Astrocyte of the spinal cord (primary cell): Measurements from ENCODE around the gene RGS9BP.

ENCODE experiments used
- DNase-seq: peaks from one replicate; pipeline ENCODE4 v3.0.0; 2011; ENCODE audit warnings: low read depth, low spot score
- H3K4me3 ChIP-seq: 2 replicates; pipeline ENCODE4 v1.5.1; 2011; ENCODE audit warnings: low read depth, mild to moderate bottlenecking, low read length, moderate library complexity
- in situ Hi-C: cut with HindIII; loops from 2 replicates; pipeline ENCODE4 v1.10.0; 2017; ENCODE audit warnings: low sequenced_read_pairs
- TF ChIP-seq, protein P1 (sequence below): IDR thresholded peaks from 2 replicates; pipeline ENCODE4 v1.5.1; 2012; ENCODE audit warnings: low read depth, mild to moderate bottlenecking, low read length, inconsistent platforms

Gene RGS9BP

DNA sequence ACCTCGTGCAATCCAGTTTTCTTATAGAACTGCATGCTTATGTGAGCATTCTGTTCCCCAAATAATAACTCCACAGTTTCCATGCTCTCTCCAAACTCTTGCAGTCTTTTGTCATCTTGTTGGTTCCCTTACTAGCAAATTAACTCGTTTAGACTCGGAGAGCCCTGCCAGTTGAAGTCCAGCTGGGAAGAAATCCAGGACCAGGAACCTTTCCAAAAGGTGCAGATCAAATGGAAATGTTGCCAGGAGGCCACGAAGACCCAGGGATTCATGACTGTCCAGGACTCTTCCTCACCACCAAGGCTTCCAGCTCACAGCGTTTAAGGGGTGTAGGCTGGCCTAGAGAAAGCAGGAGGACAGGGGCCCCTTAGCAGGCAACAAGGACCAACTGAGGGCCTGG, 41.8 kb downstream of the RGS9BP start:
- H3K4me3 ChIP-seq: no peak overlapping the region
- in situ Hi-C loops: no loop called here
- TF ChIP-seq, protein P1, sequence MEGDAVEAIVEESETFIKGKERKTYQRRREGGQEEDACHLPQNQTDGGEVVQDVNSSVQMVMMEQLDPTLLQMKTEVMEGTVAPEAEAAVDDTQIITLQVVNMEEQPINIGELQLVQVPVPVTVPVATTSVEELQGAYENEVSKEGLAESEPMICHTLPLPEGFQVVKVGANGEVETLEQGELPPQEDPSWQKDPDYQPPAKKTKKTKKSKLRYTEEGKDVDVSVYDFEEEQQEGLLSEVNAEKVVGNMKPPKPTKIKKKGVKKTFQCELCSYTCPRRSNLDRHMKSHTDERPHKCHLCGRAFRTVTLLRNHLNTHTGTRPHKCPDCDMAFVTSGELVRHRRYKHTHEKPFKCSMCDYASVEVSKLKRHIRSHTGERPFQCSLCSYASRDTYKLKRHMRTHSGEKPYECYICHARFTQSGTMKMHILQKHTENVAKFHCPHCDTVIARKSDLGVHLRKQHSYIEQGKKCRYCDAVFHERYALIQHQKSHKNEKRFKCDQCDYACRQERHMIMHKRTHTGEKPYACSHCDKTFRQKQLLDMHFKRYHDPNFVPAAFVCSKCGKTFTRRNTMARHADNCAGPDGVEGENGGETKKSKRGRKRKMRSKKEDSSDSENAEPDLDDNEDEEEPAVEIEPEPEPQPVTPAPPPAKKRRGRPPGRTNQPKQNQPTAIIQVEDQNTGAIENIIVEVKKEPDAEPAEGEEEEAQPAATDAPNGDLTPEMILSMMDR: no peak
- DNase-seq: no peak

DNA sequence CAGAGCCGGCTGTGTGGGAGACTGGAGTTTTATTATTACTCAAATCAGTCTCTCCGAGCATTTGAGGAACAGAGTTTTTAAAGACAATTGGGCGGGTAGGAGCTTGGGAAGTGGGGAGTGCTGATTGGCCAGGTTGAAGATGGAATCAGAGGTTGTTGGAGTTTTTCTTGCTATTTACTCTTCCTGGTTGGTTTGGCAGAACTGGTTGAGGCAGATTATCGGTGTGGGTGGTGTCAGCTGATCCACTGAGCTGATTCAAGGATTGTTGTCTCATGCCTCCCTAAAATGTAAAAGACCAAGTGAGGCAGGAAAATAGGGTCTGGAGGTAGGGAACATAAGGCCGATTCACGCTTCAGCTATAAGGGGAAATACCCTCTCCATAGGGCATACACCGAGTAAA, 42.6 kb downstream of the RGS9BP start:
- TF ChIP-seq, protein P1: no peak
- in situ Hi-C loops: no loop called here
- no peak for DNase-seq
- no peak overlapping the region for H3K4me3 ChIP-seq

DNA sequence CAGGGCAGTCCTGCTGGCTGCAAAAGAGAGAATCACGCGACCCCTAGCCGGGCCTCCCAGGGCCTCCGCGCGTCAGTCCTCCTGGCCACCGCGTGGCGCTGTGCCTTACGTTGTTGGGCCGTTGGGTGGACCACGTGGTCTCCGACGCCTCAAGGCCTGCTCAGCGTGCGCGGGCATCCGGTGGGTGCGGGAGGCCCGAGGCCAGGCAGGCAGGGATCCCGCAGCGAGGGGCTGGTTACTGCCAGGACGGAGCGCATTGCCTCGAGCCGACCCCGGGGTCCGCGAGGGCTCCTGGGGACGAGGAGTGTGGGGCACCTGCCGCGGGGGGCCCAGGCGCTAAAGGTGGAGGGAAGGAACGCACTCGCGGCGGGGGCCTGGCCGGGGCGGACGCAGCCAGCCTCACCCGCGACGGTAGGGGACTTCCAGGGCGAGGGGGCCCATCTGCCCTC, 44.0 kb downstream of the RGS9BP start, which contains the start of gene TDRD12:
Gene TDRD12 (plus strand): TSS at position 157 of the 449 bp plus-strand sequence. CDS start 306 bp downstream, outside the sequence.
- in situ Hi-C loops: no loop called here
- TF ChIP-seq, protein P1: no peak
- no peak for DNase-seq
- H3K4me3 ChIP-seq: no peak within 1 kb of the TSS

DNA sequence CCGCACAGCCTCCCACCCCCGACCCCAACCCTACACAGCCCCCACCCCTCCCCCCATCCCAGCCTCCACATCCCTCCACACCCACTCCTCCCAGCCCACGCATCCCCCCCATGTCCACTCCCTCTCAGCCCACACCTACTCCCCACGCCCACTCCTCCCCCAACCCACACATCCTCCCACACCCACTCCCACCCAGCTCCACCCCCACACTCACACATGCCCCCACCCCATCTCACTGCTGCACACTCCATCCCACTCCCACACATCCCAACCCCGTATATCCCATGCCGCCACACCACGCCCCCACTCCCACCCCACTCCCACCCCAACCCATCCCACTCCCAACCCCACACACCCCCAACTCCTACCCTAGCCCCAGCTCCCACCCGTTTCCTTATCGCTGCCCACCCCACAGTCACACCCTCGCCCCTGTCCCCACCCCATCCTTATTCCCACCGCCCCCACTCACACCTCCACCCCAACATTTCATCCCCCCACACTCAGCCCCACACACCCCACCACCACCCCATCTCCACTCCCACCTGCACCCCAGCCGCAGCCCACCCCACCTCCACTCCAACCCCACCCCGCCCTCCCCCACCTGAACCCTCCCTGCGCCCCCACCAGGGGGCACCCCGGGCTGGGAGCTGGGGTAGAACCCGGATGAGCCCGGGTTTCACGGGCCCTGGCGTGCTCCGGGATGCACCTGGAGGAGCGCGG, 44.7 kb downstream of the RGS9BP start:
- in situ Hi-C loops: no loop called here

DNA sequence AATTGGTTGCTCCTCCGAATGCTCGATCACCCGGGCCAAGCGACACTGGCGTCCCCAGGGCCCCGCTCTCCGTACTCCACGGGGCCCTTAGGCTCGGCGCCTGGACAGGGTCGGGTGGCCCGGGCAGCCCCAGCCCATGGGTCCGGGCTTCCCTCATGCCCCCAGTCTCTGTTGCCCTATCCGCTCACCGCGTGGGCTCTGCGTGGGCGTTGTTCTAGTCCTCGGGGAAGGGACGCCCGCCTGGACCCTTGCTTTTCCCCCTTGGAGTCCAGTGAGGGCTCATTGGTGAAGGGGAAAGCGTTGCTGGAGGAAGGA, 45.2 kb downstream of the RGS9BP start:
- H3K4me3 ChIP-seq: no peak overlapping the region
- TF ChIP-seq, protein P1: no peak
- in situ Hi-C loops: no loop called here
- DNase-seq: no peak

More for the DNA sequence above, 44.7 kb downstream of the RGS9BP start:
- no peak for DNase-seq
- no peak overlapping the region for H3K4me3 ChIP-seq
- TF ChIP-seq, protein P1: no peak
